K562 (cell line): ENCODE data around the gene ANO9. TPM values are rescaled to one million over a fixed set of nuclear protein-coding genes. Genes with fewer than 3 reads are reported as not detected.

ENCODE experiments used
- BCOR ChIP-seq: fragments of 450-650 bp; IDR thresholded peaks from 2 replicates; pipeline ENCODE4 v1.6.1; 2016
- EP300 ChIP-seq: IDR thresholded peaks from 2 replicates; pipeline ENCODE4 v1.6.1; 2012; ENCODE audit warnings: low read length, improper control_type of control experiment
- FOXK1 ChIP-seq: sonication (generic); formaldehyde crosslinking; IDR thresholded peaks from 2 replicates; pipeline ENCODE4 v1.8.0; 2022; ENCODE audit warnings: missing genetic modification reagents, mild to moderate bottlenecking, borderline replicate concordance
- FUS ChIP-seq: fragments of 200-400 bp; formaldehyde crosslinking; optimal IDR thresholded peaks from 2 replicates; pipeline ENCODE3; 2017; ENCODE audit warnings: low read depth, low read length
- HDAC2 ChIP-seq: fragments of 450-650 bp; IDR thresholded peaks from 2 replicates; pipeline ENCODE4 v1.6.1; 2016; ENCODE audit warnings: mild to moderate bottlenecking
- PCBP2 ChIP-seq: fragments of 200-400 bp; formaldehyde crosslinking; IDR thresholded peaks from 2 replicates; pipeline ENCODE4 v1.6.1; 2018; ENCODE audit warnings: low read length, low read depth, mild to moderate bottlenecking, moderate library complexity; ENCODE audit not compliant: poor library complexity, severe bottlenecking
- PPARD ChIP-seq: fragments of 250-450 bp; sonication (Bioruptor Pico); IDR thresholded peaks from 2 replicates; pipeline ENCODE4 v1.8.0; 2022; ENCODE audit warnings: inconsistent platforms, mild to moderate bottlenecking, moderate library complexity
- SMARCA4 ChIP-seq: fragments of 450-650 bp; IDR thresholded peaks from 2 replicates; pipeline ENCODE4 v1.6.1; 2016
- SNIP1 ChIP-seq: fragments of 450-650 bp; IDR thresholded peaks from 2 replicates; pipeline ENCODE4 v1.7.1; 2017; ENCODE audit warnings: low read depth, mild to moderate bottlenecking
- SOX6 ChIP-seq: fragments of 450-650 bp; IDR thresholded peaks from 2 replicates; pipeline ENCODE4 v1.6.1; 2014; ENCODE audit warnings: mild to moderate bottlenecking
- STAT5B ChIP-seq: fragments of 250-450 bp; sonication (Bioruptor Pico); IDR thresholded peaks from 2 replicates; pipeline ENCODE4 v1.8.0; 2021; ENCODE audit warnings: mild to moderate bottlenecking, inconsistent platforms
- ZFX ChIP-seq: sonication (generic); formaldehyde crosslinking; IDR thresholded peaks from 2 replicates; pipeline ENCODE4 v1.8.0; 2022; ENCODE audit warnings: mild to moderate bottlenecking, missing genetic modification reagents, moderate library complexity
- ZNF133 ChIP-seq: fragments of 250-450 bp; sonication (Bioruptor Pico); IDR thresholded peaks from 2 replicates; pipeline ENCODE4 v1.4.0; 2020; ENCODE audit warnings: mild to moderate bottlenecking
- ZNF217 ChIP-seq: sonication (generic); formaldehyde crosslinking; IDR thresholded peaks from 2 replicates; pipeline ENCODE4 v1.8.0; 2022; ENCODE audit warnings: mild to moderate bottlenecking, missing genetic modification reagents
- ZNF224 ChIP-seq: sonication (generic); formaldehyde crosslinking; IDR thresholded peaks from 2 replicates; pipeline ENCODE4 v1.8.0; 2022; ENCODE audit warnings: mild to moderate bottlenecking, missing genetic modification reagents
- ZNF778 ChIP-seq: fragments of 450-650 bp; formaldehyde crosslinking; IDR thresholded peaks from 2 replicates; pipeline ENCODE4 v1.4.0; 2020; ENCODE audit warnings: mild to moderate bottlenecking, moderate library complexity
- polyA plus RNA-seq, 8 experiments: library from polyadenylated mRNA; depleted of rRNA in 4 of 8; stranded (reverse) in 5 of 8; unstranded in 3 of 8; fragments of >200 nt; fragmentation: Nextera tagmentation in 2 of 8; fragmentation: Illumina TruSeq in 1 of 8; extraction: Ambion mirVana in 2 of 8; extraction: Trizol in 1 of 8; gene quantifications; 2 replicates each; pipeline versions ENCODE4 v1.2.1 to v1.2.3, GENCODE V29; 2011 to 2014; ENCODE audit warnings: inconsistent platforms in 1 of 8, missing spikeins in 1 of 8
- total RNA-seq, 7 experiments: library from RNA; depleted of rRNA in 6 of 7; stranded (reverse); fragments of >200 nt in 6 of 7; fragmentation: Illumina TruSeq in 2 of 7; extraction: Trizol in 2 of 7; gene quantifications; 2 replicates each; pipeline versions ENCODE4 v1.2.1 to v1.2.3, GENCODE V29; 2011 to 2021; ENCODE audit warnings: low replicate concordance in 1 of 7
- TF ChIP-seq, protein P1 (sequence below): fragments of 250-450 bp; sonication (Bioruptor Pico); IDR thresholded peaks from 2 replicates; pipeline ENCODE4 v1.8.0; 2021; ENCODE audit warnings: moderate library complexity, mild to moderate bottlenecking, inconsistent platforms
- TF ChIP-seq, protein P2 (sequence below), 2 experiments: fragments of 450-650 bp; IDR thresholded peaks; 2 replicates each; pipeline ENCODE4 v1.6.1; 2016; ENCODE audit warnings: mild to moderate bottlenecking in 2 of 2, borderline replicate concordance in 1 of 2, low read depth in 1 of 2, moderate library complexity in 1 of 2
- TF ChIP-seq, protein P3 (sequence below): sonication (generic); formaldehyde crosslinking; IDR thresholded peaks from 2 replicates; pipeline ENCODE4 v1.8.0; 2022; ENCODE audit warnings: mild to moderate bottlenecking, missing genetic modification reagents, borderline replicate concordance

The ANO9 gene
- total and polyA plus RNA-seq, 9 of the 15 experiments (the other 6 are each of a cell fraction or from before 2014, with no cell fraction given) = 0.20 to 14.5 (median 4.5) TPM

DNA sequence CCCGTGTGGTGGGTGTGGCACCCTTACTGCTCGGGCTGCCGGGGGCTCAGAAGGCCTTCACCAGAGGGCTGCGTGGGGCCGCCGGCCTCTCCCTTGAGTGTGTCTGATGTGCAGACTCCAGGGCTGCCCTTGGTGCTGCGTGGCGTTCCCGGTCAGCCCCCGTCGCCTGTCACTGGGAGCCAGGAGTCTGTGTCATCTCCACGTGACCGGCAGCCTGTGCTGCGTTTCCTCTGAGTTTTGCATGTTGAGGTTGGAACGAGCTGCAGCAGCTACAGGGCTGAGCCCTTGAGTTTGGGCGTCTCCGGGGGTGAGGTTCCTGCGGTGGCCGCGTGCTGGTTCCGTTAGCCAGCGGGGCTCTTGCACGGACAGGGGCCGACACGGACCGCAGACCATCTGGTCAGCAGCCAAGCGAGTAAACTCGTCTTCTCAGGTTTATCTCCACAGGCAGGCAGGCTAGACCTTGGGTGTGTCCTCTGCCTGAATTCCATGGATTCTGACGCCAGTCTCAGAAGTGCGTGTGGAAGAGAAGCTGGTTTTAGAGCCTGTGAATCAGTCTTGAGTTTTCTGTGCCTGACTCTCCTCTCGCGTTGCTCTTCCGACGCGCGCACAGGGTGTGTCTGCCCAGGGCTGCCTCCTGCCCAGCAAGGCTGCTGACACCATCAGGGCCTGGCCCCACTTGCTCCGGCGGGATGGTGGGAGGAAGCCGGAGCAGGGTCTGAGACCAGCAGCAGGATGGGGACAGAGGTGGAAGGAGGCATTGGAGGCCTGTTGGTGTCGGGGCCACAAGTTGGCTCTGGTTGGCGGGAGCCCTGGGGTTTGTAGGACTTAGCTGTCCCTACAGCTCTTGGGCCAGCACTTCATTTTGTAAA, 18.8 kb upstream of the ANO9 start (continued):
- TF ChIP-seq FOXK1 (CRISPR knock-in tag) = no peak; the same call in 1 of the 2 replicates
- peak; percentile 74; the same call in 1 of the 2 replicates for TF ChIP-seq HDAC2
- TF ChIP-seq, protein P1, sequence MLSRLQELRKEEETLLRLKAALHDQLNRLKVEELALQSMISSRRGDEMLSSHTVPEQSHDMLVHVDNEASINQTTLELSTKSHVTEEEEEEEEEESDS (CRISPR knock-in tag) = no peak
- no peak for TF ChIP-seq STAT5B
- TF ChIP-seq EP300 = peak; percentile 78
- TF ChIP-seq ZNF778 = no peak
- no peak for TF ChIP-seq PPARD (CRISPR knock-in tag)
- TF ChIP-seq, protein P2, sequence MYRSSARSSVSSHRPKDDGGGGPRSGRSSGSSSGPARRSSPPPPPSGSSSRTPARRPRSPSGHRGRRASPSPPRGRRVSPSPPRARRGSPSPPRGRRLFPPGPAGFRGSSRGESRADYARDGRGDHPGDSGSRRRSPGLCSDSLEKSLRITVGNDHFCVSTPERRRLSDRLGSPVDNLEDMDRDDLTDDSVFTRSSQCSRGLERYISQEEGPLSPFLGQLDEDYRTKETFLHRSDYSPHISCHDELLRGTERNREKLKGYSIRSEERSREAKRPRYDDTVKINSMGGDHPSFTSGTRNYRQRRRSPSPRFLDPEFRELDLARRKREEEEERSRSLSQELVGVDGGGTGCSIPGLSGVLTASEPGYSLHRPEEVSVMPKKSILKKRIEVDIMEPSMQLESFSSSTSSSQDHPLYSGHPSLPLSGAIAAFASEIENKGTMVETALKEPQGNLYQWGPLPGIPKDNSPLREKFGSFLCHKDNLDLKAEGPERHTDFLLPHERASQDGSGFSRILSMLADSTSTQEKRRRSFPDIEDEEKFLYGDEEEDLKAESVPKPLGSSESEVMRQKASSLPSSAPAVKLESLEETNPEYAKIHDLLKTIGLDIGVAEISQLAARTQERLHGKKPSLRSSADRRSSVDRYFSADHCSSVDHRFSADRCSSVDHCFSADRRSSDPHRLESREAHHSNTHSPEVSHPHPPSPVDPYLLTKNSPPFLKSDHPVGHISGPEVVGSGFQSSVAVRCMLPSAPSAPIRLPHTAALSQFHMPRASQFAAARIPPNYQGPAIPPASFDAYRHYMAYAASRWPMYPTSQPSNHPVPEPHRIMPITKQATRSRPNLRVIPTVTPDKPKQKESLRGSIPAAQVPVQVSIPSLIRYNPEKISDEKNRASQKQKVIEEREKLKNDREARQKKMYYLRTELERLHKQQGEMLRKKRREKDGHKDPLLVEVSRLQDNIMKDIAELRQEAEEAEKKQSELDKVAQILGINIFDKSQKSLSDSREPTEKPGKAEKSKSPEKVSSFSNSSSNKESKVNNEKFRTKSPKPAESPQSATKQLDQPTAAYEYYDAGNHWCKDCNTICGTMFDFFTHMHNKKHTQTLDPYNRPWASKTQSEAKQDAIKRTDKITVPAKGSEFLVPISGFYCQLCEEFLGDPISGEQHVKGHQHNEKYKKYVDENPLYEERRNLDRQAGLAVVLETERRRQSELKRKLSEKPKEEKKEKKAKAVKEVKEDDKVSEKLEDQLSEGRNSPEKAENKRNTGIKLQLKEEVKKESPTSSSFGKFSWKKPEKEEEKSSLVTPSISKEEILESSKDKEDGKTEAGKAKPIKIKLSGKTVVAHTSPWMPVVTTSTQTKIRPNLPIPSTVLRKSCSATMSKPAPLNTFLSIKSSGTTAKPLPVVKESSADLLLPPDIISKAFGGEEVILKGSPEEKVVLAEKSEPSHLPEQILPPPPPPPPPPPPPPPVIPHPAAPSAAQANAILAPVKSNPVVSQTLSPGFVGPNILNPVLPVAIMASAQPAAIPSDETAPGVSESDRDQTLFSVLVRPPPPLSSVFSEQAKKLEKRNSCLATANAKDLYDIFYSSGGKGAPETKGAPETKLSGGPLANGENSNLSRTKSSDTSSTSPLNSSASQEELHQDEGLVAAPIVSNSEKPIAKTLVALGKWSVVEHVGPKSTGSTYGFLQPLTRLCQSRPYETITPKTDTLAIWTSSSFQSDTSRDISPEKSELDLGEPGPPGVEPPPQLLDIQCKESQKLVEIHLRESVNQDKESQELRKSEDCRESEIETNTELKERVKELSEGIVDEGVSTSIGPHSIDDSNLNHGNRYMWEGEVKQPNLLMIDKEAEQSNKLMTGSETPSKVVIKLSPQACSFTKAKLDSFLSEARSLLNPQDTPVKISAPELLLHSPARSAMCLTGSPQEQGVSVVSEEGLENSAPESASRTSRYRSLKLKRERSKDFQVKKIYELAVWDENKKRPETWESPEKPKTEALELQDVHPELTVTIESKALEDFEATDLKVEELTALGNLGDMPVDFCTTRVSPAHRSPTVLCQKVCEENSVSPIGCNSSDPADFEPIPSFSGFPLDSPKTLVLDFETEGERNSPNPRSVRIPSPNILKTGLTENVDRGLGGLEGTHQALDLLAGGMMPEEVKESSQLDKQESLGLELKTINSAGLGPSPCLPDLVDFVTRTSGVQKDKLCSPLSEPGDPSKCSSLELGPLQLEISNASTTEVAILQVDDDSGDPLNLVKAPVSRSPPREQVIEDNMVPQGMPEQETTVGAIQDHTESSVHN (IDR thresholded peaks at IDR 0.05; ENCODE audit: borderline replicate concordance in 1 of 2, low read depth in 1 of 2) = peak in 1 of 2 experiments; percentile 86; a peak in 2 of 4 replicates
- TF ChIP-seq BCOR = peak; percentile 81
- TF ChIP-seq PCBP2 = no peak
- peak; percentile 53 for TF ChIP-seq ZFX (CRISPR knock-in tag)
- TF ChIP-seq ZNF217 (CRISPR knock-in tag) = no peak
- TF ChIP-seq, protein P3, sequence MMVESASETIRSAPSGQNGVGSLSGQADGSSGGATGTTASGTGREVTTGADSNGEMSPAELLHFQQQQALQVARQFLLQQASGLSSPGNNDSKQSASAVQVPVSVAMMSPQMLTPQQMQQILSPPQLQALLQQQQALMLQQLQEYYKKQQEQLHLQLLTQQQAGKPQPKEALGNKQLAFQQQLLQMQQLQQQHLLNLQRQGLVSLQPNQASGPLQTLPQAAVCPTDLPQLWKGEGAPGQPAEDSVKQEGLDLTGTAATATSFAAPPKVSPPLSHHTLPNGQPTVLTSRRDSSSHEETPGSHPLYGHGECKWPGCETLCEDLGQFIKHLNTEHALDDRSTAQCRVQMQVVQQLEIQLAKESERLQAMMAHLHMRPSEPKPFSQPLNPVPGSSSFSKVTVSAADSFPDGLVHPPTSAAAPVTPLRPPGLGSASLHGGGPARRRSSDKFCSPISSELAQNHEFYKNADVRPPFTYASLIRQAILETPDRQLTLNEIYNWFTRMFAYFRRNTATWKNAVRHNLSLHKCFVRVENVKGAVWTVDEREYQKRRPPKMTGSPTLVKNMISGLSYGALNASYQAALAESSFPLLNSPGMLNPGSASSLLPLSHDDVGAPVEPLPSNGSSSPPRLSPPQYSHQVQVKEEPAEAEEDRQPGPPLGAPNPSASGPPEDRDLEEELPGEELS (CRISPR knock-in tag) = no peak
- no peak for TF ChIP-seq ZNF133 (CRISPR knock-in tag)
- TF ChIP-seq SOX6 = peak; percentile 78
- no peak for TF ChIP-seq SNIP1
- TF ChIP-seq ZNF224 (CRISPR knock-in tag) = no peak
- TF ChIP-seq FUS = no peak
- TF ChIP-seq SMARCA4 = peak; percentile 74
